ENCODE data around the gene CCDC186. TPM values are rescaled to one million over a fixed set of nuclear protein-coding genes. Genes with fewer than 3 reads are reported as not detected.

Gene CCDC186
- total RNA-seq, 1 experiment from 2014 or later, result 14.4 TPM

DNA sequence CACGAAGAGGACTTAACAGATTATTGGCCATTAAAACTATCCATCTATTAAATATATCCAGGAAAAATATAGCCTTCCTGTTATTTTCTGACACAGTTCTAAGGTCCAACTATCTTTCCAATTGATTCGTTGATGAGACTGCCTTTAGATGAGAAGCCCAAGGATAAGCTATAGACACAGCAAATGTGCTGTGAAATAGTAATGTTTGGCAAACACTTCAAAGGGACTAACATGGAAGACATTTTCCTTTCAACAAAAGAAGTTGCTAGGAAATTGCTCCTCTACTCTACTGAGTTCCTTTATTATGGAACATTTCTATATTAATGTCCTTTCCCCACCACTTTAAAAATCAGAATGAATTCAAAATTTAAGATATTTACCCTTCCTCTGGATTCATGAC lies 38.5 kb downstream of the CCDC186 start:
- Histone ChIP-seq H3K4me3 (ENCODE audit: low read depth in 2 of 2, low read length in 2 of 2) (no peak overlapping the region), H3K27ac (ENCODE audit: low read length) (no peak overlapping the region), H3K9me3 (ENCODE audit: control insufficient read depth, insufficient read depth, low read depth, low read length) (no peaks in the 10 kb centered on the region), H3K36me3 (ENCODE audit: control insufficient read depth, insufficient read depth, low read length) (peaks cover 8% of the 10 kb centered on the region; the same call in 1 of the 2 replicates), H3K4me1 (ENCODE audit: control insufficient read depth, insufficient read depth, low read length) (no peaks in the 10 kb centered on the region), H3K27me3 (ENCODE audit: control insufficient read depth, insufficient read depth, low read length) (no peaks in the 10 kb centered on the region)
- no TSS peak for BruUV-seq (replicated peaks)
- CTCF ChIA-PET, result no interaction called here
- TF ChIP-seq SIN3A (IDR thresholded peaks at IDR 0.05; ENCODE audit: borderline replicate concordance, insufficient read depth, low read depth, low read length) (no peak), TCF7L2 (IDR thresholded peaks at IDR 0.05; ENCODE audit: low read depth, low read length) (no peak), POLR2AphosphoS5 (IDR thresholded peaks at IDR 0.05; ENCODE audit: low read depth, low read length) (no peak)
- TF ChIP-seq, protein P1, sequence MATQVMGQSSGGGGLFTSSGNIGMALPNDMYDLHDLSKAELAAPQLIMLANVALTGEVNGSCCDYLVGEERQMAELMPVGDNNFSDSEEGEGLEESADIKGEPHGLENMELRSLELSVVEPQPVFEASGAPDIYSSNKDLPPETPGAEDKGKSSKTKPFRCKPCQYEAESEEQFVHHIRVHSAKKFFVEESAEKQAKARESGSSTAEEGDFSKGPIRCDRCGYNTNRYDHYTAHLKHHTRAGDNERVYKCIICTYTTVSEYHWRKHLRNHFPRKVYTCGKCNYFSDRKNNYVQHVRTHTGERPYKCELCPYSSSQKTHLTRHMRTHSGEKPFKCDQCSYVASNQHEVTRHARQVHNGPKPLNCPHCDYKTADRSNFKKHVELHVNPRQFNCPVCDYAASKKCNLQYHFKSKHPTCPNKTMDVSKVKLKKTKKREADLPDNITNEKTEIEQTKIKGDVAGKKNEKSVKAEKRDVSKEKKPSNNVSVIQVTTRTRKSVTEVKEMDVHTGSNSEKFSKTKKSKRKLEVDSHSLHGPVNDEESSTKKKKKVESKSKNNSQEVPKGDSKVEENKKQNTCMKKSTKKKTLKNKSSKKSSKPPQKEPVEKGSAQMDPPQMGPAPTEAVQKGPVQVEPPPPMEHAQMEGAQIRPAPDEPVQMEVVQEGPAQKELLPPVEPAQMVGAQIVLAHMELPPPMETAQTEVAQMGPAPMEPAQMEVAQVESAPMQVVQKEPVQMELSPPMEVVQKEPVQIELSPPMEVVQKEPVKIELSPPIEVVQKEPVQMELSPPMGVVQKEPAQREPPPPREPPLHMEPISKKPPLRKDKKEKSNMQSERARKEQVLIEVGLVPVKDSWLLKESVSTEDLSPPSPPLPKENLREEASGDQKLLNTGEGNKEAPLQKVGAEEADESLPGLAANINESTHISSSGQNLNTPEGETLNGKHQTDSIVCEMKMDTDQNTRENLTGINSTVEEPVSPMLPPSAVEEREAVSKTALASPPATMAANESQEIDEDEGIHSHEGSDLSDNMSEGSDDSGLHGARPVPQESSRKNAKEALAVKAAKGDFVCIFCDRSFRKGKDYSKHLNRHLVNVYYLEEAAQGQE (IDR thresholded peaks at IDR 0.05; ENCODE audit: insufficient read depth in 1 of 2, low read depth in 2 of 2, low read length in 1 of 2), result no peak
- TF ChIP-seq, protein P2, sequence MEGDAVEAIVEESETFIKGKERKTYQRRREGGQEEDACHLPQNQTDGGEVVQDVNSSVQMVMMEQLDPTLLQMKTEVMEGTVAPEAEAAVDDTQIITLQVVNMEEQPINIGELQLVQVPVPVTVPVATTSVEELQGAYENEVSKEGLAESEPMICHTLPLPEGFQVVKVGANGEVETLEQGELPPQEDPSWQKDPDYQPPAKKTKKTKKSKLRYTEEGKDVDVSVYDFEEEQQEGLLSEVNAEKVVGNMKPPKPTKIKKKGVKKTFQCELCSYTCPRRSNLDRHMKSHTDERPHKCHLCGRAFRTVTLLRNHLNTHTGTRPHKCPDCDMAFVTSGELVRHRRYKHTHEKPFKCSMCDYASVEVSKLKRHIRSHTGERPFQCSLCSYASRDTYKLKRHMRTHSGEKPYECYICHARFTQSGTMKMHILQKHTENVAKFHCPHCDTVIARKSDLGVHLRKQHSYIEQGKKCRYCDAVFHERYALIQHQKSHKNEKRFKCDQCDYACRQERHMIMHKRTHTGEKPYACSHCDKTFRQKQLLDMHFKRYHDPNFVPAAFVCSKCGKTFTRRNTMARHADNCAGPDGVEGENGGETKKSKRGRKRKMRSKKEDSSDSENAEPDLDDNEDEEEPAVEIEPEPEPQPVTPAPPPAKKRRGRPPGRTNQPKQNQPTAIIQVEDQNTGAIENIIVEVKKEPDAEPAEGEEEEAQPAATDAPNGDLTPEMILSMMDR (IDR thresholded peaks at IDR 0.05), result no peak
- ATAC-seq, result no peak
- in situ Hi-C loops (cut with HindIII; ENCODE audit: low pct_unique_long_range_greater_than_20kb, low sequenced_read_pairs), result no loop called here
- intact Hi-C loops (cut with micrococcal nuclease; ENCODE audit: unreplicated experiment), result no loop called here
- DNase-seq (ENCODE audit: low read depth, low spot score), result no peak
- POLR2A ChIA-PET, result no interaction called here

DNA sequence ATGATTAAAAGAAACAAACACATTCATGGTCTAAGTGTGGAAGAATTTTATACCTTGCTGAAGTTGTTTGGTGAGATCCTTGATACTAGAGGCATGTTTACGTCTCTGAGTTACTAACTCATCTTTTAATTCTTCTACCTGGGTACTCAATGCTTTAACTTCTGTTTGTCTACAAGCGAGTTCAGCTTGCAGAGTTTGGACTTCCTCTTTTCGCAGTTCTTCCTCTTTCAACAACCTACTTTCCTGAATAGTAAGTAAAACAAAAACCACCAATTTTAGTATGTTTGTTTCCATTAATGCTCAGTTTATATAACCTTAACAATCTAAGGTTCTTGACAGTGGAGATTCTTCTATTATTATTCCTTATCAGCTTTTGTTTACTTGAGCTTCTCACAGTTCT lies 42.9 kb downstream of the CCDC186 start:
- TF ChIP-seq TCF7L2 (IDR thresholded peaks at IDR 0.05; ENCODE audit: low read depth, low read length) (no peak), POLR2AphosphoS5 (IDR thresholded peaks at IDR 0.05; ENCODE audit: low read depth, low read length) (no peak), SIN3A (IDR thresholded peaks at IDR 0.05; ENCODE audit: borderline replicate concordance, insufficient read depth, low read depth, low read length) (no peak)
- TF ChIP-seq, protein P2 (IDR thresholded peaks at IDR 0.05), result no peak
- TF ChIP-seq, protein P1 (IDR thresholded peaks at IDR 0.05; ENCODE audit: insufficient read depth in 1 of 2, low read depth in 2 of 2, low read length in 1 of 2), result no peak
- Histone ChIP-seq H3K27ac (ENCODE audit: low read length) (no peak overlapping the region), H3K9me3 (ENCODE audit: control insufficient read depth, insufficient read depth, low read depth, low read length) (no peaks in the 10 kb centered on the region), H3K4me1 (ENCODE audit: control insufficient read depth, insufficient read depth, low read length) (no peaks in the 10 kb centered on the region), H3K27me3 (ENCODE audit: control insufficient read depth, insufficient read depth, low read length) (no peaks in the 10 kb centered on the region), H3K36me3 (ENCODE audit: control insufficient read depth, insufficient read depth, low read length) (peaks cover 11% of the 10 kb centered on the region), H3K4me3 (ENCODE audit: low read depth in 2 of 2, low read length in 2 of 2) (no peak overlapping the region)
- intact Hi-C loops (cut with micrococcal nuclease; ENCODE audit: unreplicated experiment) (no loop called here), in situ Hi-C loops (cut with HindIII; ENCODE audit: low pct_unique_long_range_greater_than_20kb, low sequenced_read_pairs) (no loop called here)
- no peak for DNase-seq (ENCODE audit: low read depth, low spot score)
- ATAC-seq, result no peak
- ChIA-PET POLR2A (no interaction called here), CTCF (no interaction called here)
- no TSS peak for BruUV-seq (replicated peaks)

Data from Panc1 (cell line).